GM23338 (cell line): ENCODE measurements around the gene EID1. TPM values are rescaled to one million over a fixed set of nuclear protein-coding genes. Genes with fewer than 3 reads are reported as not detected.

ENCODE experiments used
- ATAC-seq: fragments of 200-7000 bp; cut with Tn5 transposase; 3 replicates; pipeline ENCODE4 v1.9.1; 2020
- DNase-seq: peaks from one replicate; pipeline ENCODE4 v3.0.0-alpha.2; 2015; ENCODE audit warnings: low spot score
- H2AFZ ChIP-seq: fragments of 200-600 bp; sonication (generic); 2 replicates; pipeline ENCODE4 v1.8.0; 2016; ENCODE audit warnings: antibody characterized with exemption, mild to moderate bottlenecking, moderate library complexity
- H3F3A ChIP-seq: fragments of 200-600 bp; sonication (generic); replicated peaks from 2 replicates; pipeline ENCODE4 v1.8.0; 2017; ENCODE audit warnings: antibody characterized with exemption, mixed run types, low read depth
- H3K27ac ChIP-seq: fragments of 200-600 bp; sonication (generic); 2 replicates; pipeline ENCODE4 v1.6.1; 2016; ENCODE audit warnings: low read depth
- H3K27me3 ChIP-seq: fragments of 200-600 bp; sonication (generic); 2 replicates; pipeline ENCODE4 v1.8.0; 2016; ENCODE audit warnings: mild to moderate bottlenecking, mixed run types, moderate library complexity; ENCODE audit not compliant: insufficient read depth
- H3K36me3 ChIP-seq: fragments of 200-600 bp; sonication (generic); 2 replicates; pipeline ENCODE4 v1.8.0; 2016; ENCODE audit warnings: mild to moderate bottlenecking; ENCODE audit not compliant: insufficient read depth
- H3K4me1 ChIP-seq: fragments of 200-600 bp; sonication (generic); 2 replicates; pipeline ENCODE4 v1.8.0; 2016; ENCODE audit warnings: mild to moderate bottlenecking, moderate library complexity; ENCODE audit not compliant: insufficient read depth
- H3K4me2 ChIP-seq: fragments of 200-600 bp; sonication (generic); 2 replicates; pipeline ENCODE4 v1.7.1; 2017; ENCODE audit warnings: mixed run types
- H3K4me3 ChIP-seq: fragments of 200-600 bp; sonication (generic); 2 replicates; pipeline ENCODE4 v1.6.1; 2016; ENCODE audit warnings: mixed run types
- H3K79me2 ChIP-seq: fragments of 200-600 bp; sonication (generic); replicated peaks from 2 replicates; pipeline ENCODE4 v1.8.0; 2017; ENCODE audit warnings: mild to moderate bottlenecking; ENCODE audit not compliant: insufficient read depth
- H3K9me2 ChIP-seq: fragments of 200-600 bp; sonication (generic); 2 replicates; pipeline ENCODE4 v1.8.0; 2017; ENCODE audit not compliant: insufficient read depth
- H4K20me1 ChIP-seq: fragments of 200-600 bp; sonication (generic); replicated peaks from 2 replicates; pipeline ENCODE4 v1.8.0; 2017; ENCODE audit warnings: mild to moderate bottlenecking; ENCODE audit not compliant: insufficient read depth
- H3K27ac Mint-ChIP-seq: 2 replicates; pipeline ENCODE4 v1.8.0; 2020; ENCODE audit warnings: inconsistent platforms, mild to moderate bottlenecking, moderate library complexity, mixed read lengths
- H3K27me3 Mint-ChIP-seq: 3 replicates; pipeline ENCODE4 v1.8.0; 2022; ENCODE audit warnings: low read depth, mild to moderate bottlenecking, moderate library complexity, mixed read lengths, inconsistent platforms; ENCODE audit not compliant: insufficient read depth, poor library complexity
- H3K36me3 Mint-ChIP-seq: 3 replicates; pipeline ENCODE4 v1.8.0; 2021; ENCODE audit warnings: low read depth, mild to moderate bottlenecking, inconsistent platforms, moderate library complexity, mixed read lengths
- H3K4me1 Mint-ChIP-seq: 3 replicates; pipeline ENCODE4 v1.8.0; 2020; ENCODE audit warnings: mild to moderate bottlenecking, inconsistent platforms, mixed read lengths
- H3K4me3 Mint-ChIP-seq: 3 replicates; pipeline ENCODE4 v1.8.0; 2021; ENCODE audit warnings: moderate library complexity, mild to moderate bottlenecking, inconsistent platforms, mixed read lengths
- H3K9me3 Mint-ChIP-seq: 3 replicates; pipeline ENCODE4 v1.8.0; 2020; ENCODE audit warnings: moderate library complexity, mild to moderate bottlenecking, inconsistent platforms, mixed read lengths
- EZH2 ChIP-seq: fragments of 200-600 bp; sonication (generic); IDR thresholded peaks from one replicate; pipeline ENCODE4 v1.8.0; 2017; ENCODE audit warnings: antibody characterized with exemption, mild to moderate bottlenecking, low read depth; ENCODE audit not compliant: unreplicated experiment
- JUNB ChIP-seq: IDR thresholded peaks from one replicate; pipeline ENCODE4 v1.6.1; 2016; ENCODE audit warnings: antibody characterized with exemption; ENCODE audit not compliant: unreplicated experiment
- NANOG ChIP-seq: IDR thresholded peaks from 2 replicates; pipeline ENCODE4 v1.6.1; 2016; ENCODE audit warnings: antibody characterized with exemption, borderline replicate concordance
- POLR2AphosphoS5 ChIP-seq: IDR thresholded peaks from 2 replicates; pipeline ENCODE4 v1.6.1; 2016; ENCODE audit warnings: antibody characterized with exemption, low read depth
- REST ChIP-seq: IDR thresholded peaks from one replicate; pipeline ENCODE4 v1.6.1; 2018; ENCODE audit warnings: antibody characterized with exemption; ENCODE audit not compliant: unreplicated experiment
- STAT1 ChIP-seq: IDR thresholded peaks from one replicate; pipeline ENCODE4 v1.6.1; 2016; ENCODE audit warnings: antibody characterized with exemption; ENCODE audit not compliant: unreplicated experiment
- ZNF331 ChIP-seq: fragments of 250-450 bp; sonication (Bioruptor Pico); IDR thresholded peaks from 2 replicates; pipeline ENCODE4 v1.5.0; 2020; ENCODE audit warnings: low read depth, mild to moderate bottlenecking, moderate library complexity
- ZNF462 ChIP-seq: fragments of 250-450 bp; sonication (Bioruptor Pico); IDR thresholded peaks from 2 replicates; pipeline ENCODE4 v1.5.0; 2020; ENCODE audit warnings: mild to moderate bottlenecking, moderate library complexity
- polyA plus RNA-seq: library from polyadenylated mRNA; unstranded; fragments of >200 nt; fragmentation: Nextera tagmentation; extraction: Ambion mirVana; gene quantifications from 2 replicates; pipeline ENCODE4 v1.2.1, GENCODE V29; 2016
- total RNA-seq: library from RNA; depleted of rRNA; stranded (reverse); fragments of >200 nt; shearing (Covaris generic); gene quantifications from 2 replicates; pipeline ENCODE4 v1.2.3, GENCODE V29; 2014

EID1 gene
- total and polyA plus RNA-seq, 2 experiments from 2014 or later: 113 to 324 TPM

- no peak for TF ChIP-seq ZNF462
- TF ChIP-seq NANOG: no peak
These were observed 12.5 kb downstream of the EID1 start (continued) for GRCh38 chr15:48890375-48890972.

GRCh38 chr15:48891232-48891765, 13.4 kb downstream of the EID1 start:
- Histone ChIP-seq H3K27me3 (no peaks in the 10 kb centered on the region), H3K27ac (no peak overlapping the region), H2AFZ (peak overlapping the region; percentile 6; the same call in 1 of the 2 replicates), H3K79me2 (no peaks in the 10 kb centered on the region), H3F3A (no peaks in the 10 kb centered on the region), H3K9me2 (no peaks in the 10 kb centered on the region), H3K4me1 (no peaks in the 10 kb centered on the region), H3K4me2 (no peak overlapping the region), H3K4me3 (no peak overlapping the region), H4K20me1 (no peaks in the 10 kb centered on the region), H3K36me3 (no peaks in the 10 kb centered on the region)
- H3K27me3 Mint-ChIP-seq: peaks cover 3% of the 10 kb centered on the region
- no peak overlapping the region for H3K4me3 Mint-ChIP-seq
- no peaks in the 10 kb centered on the region for H3K36me3 Mint-ChIP-seq
- DNase-seq: no peak
- no peak overlapping the region for H3K27ac Mint-ChIP-seq
- no peaks in the 10 kb centered on the region for H3K9me3 Mint-ChIP-seq
- ATAC-seq: no peak
- H3K4me1 Mint-ChIP-seq: no peaks in the 10 kb centered on the region
- TF ChIP-seq EZH2: no peak
- TF ChIP-seq POLR2AphosphoS5: no peak
- TF ChIP-seq STAT1: no peak
- no peak for TF ChIP-seq REST
- TF ChIP-seq NANOG: no peak
- TF ChIP-seq ZNF331 (CRISPR knock-in tag): no peak
- no peak for TF ChIP-seq JUNB
